Stomach (tissue), 4 donors: ENCODE data around the gene CUL5.

ENCODE experiments used
- CTCF ChIP-seq, 7 experiments: fragments of 450-650 bp in 4 of 7; fragments of 200-600 bp in 3 of 7; sonication (generic) in 3 of 7; IDR thresholded peaks; one replicate each; pipeline ENCODE4 v1.5.1; 2016 to 2019; ENCODE audit warnings: antibody characterized with exemption in 7 of 7, control low read depth in 2 of 7, mild to moderate bottlenecking in 1 of 7
- POLR2A ChIP-seq, 4 donors: fragments of 450-650 bp; IDR thresholded peaks; one replicate each; pipeline ENCODE4 v1.6.1; 2016; ENCODE audit warnings: antibody characterized with exemption in 4 of 4, control low read depth in 2 of 4, mild to moderate bottlenecking in 1 of 4, moderate library complexity in 1 of 4
- POLR2AphosphoS5 ChIP-seq, 3 donors: sonication (generic); formaldehyde crosslinking; IDR thresholded peaks; one replicate each; pipeline ENCODE4 v1.6.1; 2016; ENCODE audit warnings: antibody characterized with exemption in 3 of 3

GRCh38 chr11:108012139-108012725, 3.5 kb downstream of the CUL5 start:
- no peak for TF ChIP-seq CTCF (IDR thresholded peaks at IDR 0.05)
- TF ChIP-seq POLR2AphosphoS5 (IDR thresholded peaks at IDR 0.05): no peak
- TF ChIP-seq POLR2A (IDR thresholded peaks at IDR 0.05): no peak
